Body of pancreas (tissue), 4 donors: Measurements from ENCODE around the gene EBLN1.

Experiments
- POLR2A ChIP-seq, 3 donors: fragments of 450-650 bp; IDR thresholded peaks; one replicate each; pipeline ENCODE4 v1.6.1; 2016; ENCODE audit warnings: antibody characterized with exemption in 3 of 3, mild to moderate bottlenecking in 2 of 3
- TF ChIP-seq, protein P1 (sequence below), 7 experiments: fragments of 450-650 bp in 4 of 7; fragments of 200-600 bp in 3 of 7; sonication (generic) in 3 of 7; IDR thresholded peaks; one replicate each; pipeline ENCODE4 v1.5.1; 2016 to 2019; ENCODE audit warnings: antibody characterized with exemption in 7 of 7

DNA sequence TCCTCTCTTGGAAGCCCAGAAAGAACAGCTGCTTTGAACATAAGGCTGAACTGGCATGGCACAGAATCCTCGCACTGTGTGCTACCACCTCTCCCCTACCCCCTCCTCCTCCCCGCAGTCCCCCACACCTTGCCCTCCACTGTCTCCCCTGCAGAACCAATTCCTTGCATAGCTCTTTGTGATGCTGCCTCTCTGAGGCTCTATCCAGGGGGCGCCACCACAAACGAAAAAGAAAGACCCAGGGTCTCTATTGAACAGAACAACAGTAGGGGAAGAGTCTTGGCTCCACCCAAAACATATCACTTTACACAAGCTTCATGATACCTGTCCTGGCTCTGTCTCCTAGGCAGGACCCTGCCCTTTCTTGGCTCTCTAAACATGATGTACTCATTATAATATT lies 26.2 kb upstream of the EBLN1 start:
- TF ChIP-seq, protein P1, sequence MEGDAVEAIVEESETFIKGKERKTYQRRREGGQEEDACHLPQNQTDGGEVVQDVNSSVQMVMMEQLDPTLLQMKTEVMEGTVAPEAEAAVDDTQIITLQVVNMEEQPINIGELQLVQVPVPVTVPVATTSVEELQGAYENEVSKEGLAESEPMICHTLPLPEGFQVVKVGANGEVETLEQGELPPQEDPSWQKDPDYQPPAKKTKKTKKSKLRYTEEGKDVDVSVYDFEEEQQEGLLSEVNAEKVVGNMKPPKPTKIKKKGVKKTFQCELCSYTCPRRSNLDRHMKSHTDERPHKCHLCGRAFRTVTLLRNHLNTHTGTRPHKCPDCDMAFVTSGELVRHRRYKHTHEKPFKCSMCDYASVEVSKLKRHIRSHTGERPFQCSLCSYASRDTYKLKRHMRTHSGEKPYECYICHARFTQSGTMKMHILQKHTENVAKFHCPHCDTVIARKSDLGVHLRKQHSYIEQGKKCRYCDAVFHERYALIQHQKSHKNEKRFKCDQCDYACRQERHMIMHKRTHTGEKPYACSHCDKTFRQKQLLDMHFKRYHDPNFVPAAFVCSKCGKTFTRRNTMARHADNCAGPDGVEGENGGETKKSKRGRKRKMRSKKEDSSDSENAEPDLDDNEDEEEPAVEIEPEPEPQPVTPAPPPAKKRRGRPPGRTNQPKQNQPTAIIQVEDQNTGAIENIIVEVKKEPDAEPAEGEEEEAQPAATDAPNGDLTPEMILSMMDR (IDR thresholded peaks at IDR 0.05) = no peak
- TF ChIP-seq POLR2A (IDR thresholded peaks at IDR 0.05) = no peak
